IMR-90 (cell line): ENCODE measurements around the gene CCDC85B. TPM values are rescaled to one million over a fixed set of nuclear protein-coding genes. Genes with fewer than 3 reads are reported as not detected.

Source experiments
- ATAC-seq: fragments of 200-7000 bp; cut with Tn5 transposase; 2 replicates; pipeline ENCODE4 v1.9.1; 2020; ENCODE audit warnings: low read depth, mild to moderate bottlenecking, moderate library complexity
- BruUV-seq: library from RNA; stranded (reverse); fragments of 400-500 nt; replicated peaks from 2 replicates; lab custom pipeline; 2021; lab: Mats Ljungman, UMichigan
- CTCF ChIA-PET: fragments of 300-600 bp; formaldehyde crosslinking; extraction: SDS; loops from one replicate; lab custom pipeline; 2021; ENCODE audit warnings: antibody characterized with exemption; lab: Yijun Ruan, JAX
- POLR2A ChIA-PET: fragments of 300-600 bp; sonication (Branson Sonifier 250); formaldehyde crosslinking; loops from one replicate; lab custom pipeline; 2022; ENCODE audit warnings: antibody characterized with exemption; ENCODE audit not compliant: unreplicated experiment; lab: Charles Lee
- DNase-seq: peaks from one replicate; pipeline ENCODE4 v3.0.0; 2013
- H2AFZ ChIP-seq: replicated peaks from 2 replicates; pipeline ENCODE3; 2013; ENCODE audit warnings: low read length, mild to moderate bottlenecking; ENCODE audit not compliant: poor library complexity
- H2AK5ac ChIP-seq: 2 replicates; pipeline ENCODE4 v1.6.1; 2013; ENCODE audit warnings: low read depth, low read length, inconsistent platforms
- H2AK9ac ChIP-seq: replicated peaks from 2 replicates; pipeline ENCODE3; 2013; ENCODE audit warnings: mild to moderate bottlenecking, low read depth, low read length, moderate library complexity; ENCODE audit not compliant: poor library complexity
- H2BK120ac ChIP-seq: 2 replicates; pipeline ENCODE4 v1.6.1; 2013; ENCODE audit warnings: low read depth, low read length, inconsistent platforms
- H2BK15ac ChIP-seq: 3 replicates; pipeline ENCODE4 v1.6.1; 2013; ENCODE audit warnings: low read depth, low read length, inconsistent platforms
- H2BK20ac ChIP-seq: 2 replicates; pipeline ENCODE4 v1.6.1; 2013; ENCODE audit warnings: low read depth, mild to moderate bottlenecking, inconsistent platforms, low read length, moderate library complexity
- H2BK5ac ChIP-seq: 2 replicates; pipeline ENCODE4 v1.6.1; 2013; ENCODE audit warnings: mild to moderate bottlenecking, low read depth, low read length, inconsistent platforms; ENCODE audit not compliant: poor library complexity, severe bottlenecking
- H3K14ac ChIP-seq: replicated peaks from 2 replicates; pipeline ENCODE4 v1.6.1; 2013; ENCODE audit warnings: low read depth, low read length, inconsistent platforms
- H3K18ac ChIP-seq: 2 replicates; pipeline ENCODE4 v1.6.1; 2013; ENCODE audit warnings: low read depth, low read length, control low read depth
- H3K23ac ChIP-seq: 2 replicates; pipeline ENCODE4 v1.6.1; 2013; ENCODE audit warnings: low read depth, low read length, inconsistent platforms
- H3K27ac ChIP-seq: 2 replicates; pipeline ENCODE4 v1.5.1; 2013; ENCODE audit warnings: mild to moderate bottlenecking, control low read depth, low read length; ENCODE audit not compliant: insufficient read depth
- H3K27me3 ChIP-seq: 2 replicates; pipeline ENCODE4 v1.6.1; 2013; ENCODE audit warnings: low read length; ENCODE audit not compliant: control insufficient read depth, insufficient read depth
- H3K36me3 ChIP-seq: 2 replicates; pipeline ENCODE4 v1.6.1; 2013; ENCODE audit warnings: low read length, mixed read lengths; ENCODE audit not compliant: control insufficient read depth, insufficient read depth
- H3K4ac ChIP-seq: 2 replicates; pipeline ENCODE4 v1.6.1; 2013; ENCODE audit warnings: low read depth, low read length, inconsistent platforms
- H3K4me1 ChIP-seq: 2 replicates; pipeline ENCODE4 v1.6.1; 2013; ENCODE audit warnings: low read length, mixed read lengths; ENCODE audit not compliant: control insufficient read depth, insufficient read depth
- H3K4me2 ChIP-seq: 2 replicates; pipeline ENCODE4 v1.6.1; 2013; ENCODE audit warnings: low read depth, mild to moderate bottlenecking, control low read depth, low read length, moderate library complexity
- H3K4me3 ChIP-seq: 2 replicates; pipeline ENCODE4 v1.5.1; 2013; ENCODE audit warnings: low read depth, mild to moderate bottlenecking, control low read depth, low read length, moderate library complexity; ENCODE audit not compliant: insufficient read depth
- H3K56ac ChIP-seq: 2 replicates; pipeline ENCODE4 v1.6.1; 2013; ENCODE audit warnings: low read length, inconsistent platforms; ENCODE audit not compliant: insufficient read depth; ENCODE audit errors: extremely low read depth
- H3K79me1 ChIP-seq, 2 experiments: 2 replicates each; pipeline ENCODE4 v1.6.1; 2013; ENCODE audit warnings: low read length in 2 of 2, inconsistent platforms in 1 of 2, low read depth in 1 of 2
- H3K9ac ChIP-seq: 2 replicates; pipeline ENCODE4 v1.6.1; 2013; ENCODE audit warnings: low read depth, low read length, control low read depth
- H3K9me1 ChIP-seq: 2 replicates; pipeline ENCODE4 v1.6.1; 2013; ENCODE audit warnings: low read length, inconsistent platforms; ENCODE audit not compliant: insufficient read depth
- H3K9me3 ChIP-seq: 2 replicates; pipeline ENCODE4 v1.6.1; 2013; ENCODE audit warnings: low read length; ENCODE audit not compliant: control insufficient read depth, insufficient read depth
- H4K20me1 ChIP-seq: 2 replicates; pipeline ENCODE4 v1.6.1; 2013; ENCODE audit warnings: low read length, inconsistent platforms; ENCODE audit not compliant: insufficient read depth
- H4K5ac ChIP-seq: 2 replicates; pipeline ENCODE4 v1.6.1; 2013; ENCODE audit warnings: mild to moderate bottlenecking, low read depth, low read length, control low read depth
- H4K8ac ChIP-seq, 2 experiments: 2 replicates each; pipeline ENCODE4 v1.6.1; 2013; ENCODE audit warnings: low read depth in 2 of 2, low read length in 2 of 2, control low read depth in 1 of 2, inconsistent platforms in 1 of 2
- H4K91ac ChIP-seq: 2 replicates; pipeline ENCODE4 v1.6.1; 2013; ENCODE audit warnings: low read depth, low read length, inconsistent platforms; ENCODE audit not compliant: insufficient read depth
- BHLHE40 ChIP-seq: fragments of 150-350 bp; IDR thresholded peaks from 2 replicates; pipeline ENCODE4 v1.6.1; 2016; ENCODE audit warnings: mild to moderate bottlenecking, low read depth, low read length
- CEBPB ChIP-seq: IDR thresholded peaks from 2 replicates; pipeline ENCODE4 v1.6.1; 2012; ENCODE audit warnings: low read depth, low read length, improper control_type of control experiment
- CHD1 ChIP-seq: IDR thresholded peaks from 2 replicates; pipeline ENCODE4 v1.6.1; 2012; ENCODE audit warnings: low read depth, low read length, improper control_type of control experiment
- FOS ChIP-seq: fragments of 150-350 bp; IDR thresholded peaks from 2 replicates; pipeline ENCODE4 v1.6.1; 2016; ENCODE audit warnings: low read depth, low read length
- MAFK ChIP-seq: IDR thresholded peaks from 2 replicates; pipeline ENCODE4 v1.6.1; 2012; ENCODE audit warnings: low read depth, low read length, improper control_type of control experiment
- MAZ ChIP-seq: IDR thresholded peaks from 2 replicates; pipeline ENCODE4 v1.6.1; 2012; ENCODE audit warnings: low read depth, mild to moderate bottlenecking, low read length, improper control_type of control experiment, moderate library complexity, borderline replicate concordance
- MXI1 ChIP-seq: IDR thresholded peaks from 2 replicates; pipeline ENCODE4 v1.6.1; 2012; ENCODE audit warnings: low read depth, mild to moderate bottlenecking, low read length, moderate library complexity, borderline replicate concordance
- NFE2L2 ChIP-seq: fragments of 150-350 bp; IDR thresholded peaks from 2 replicates; pipeline ENCODE4 v1.6.1; 2016; ENCODE audit warnings: low read depth, mild to moderate bottlenecking, low read length
- POLR2A ChIP-seq: IDR thresholded peaks from 2 replicates; pipeline ENCODE4 v1.6.1; 2012; ENCODE audit warnings: mild to moderate bottlenecking, low read depth, low read length
- RAD21 ChIP-seq: IDR thresholded peaks from 2 replicates; pipeline ENCODE4 v1.6.1; 2012; ENCODE audit warnings: low read length, improper control_type of control experiment
- RCOR1 ChIP-seq: IDR thresholded peaks from 2 replicates; pipeline ENCODE4 v1.6.1; 2012; ENCODE audit warnings: mild to moderate bottlenecking, low read length, improper control_type of control experiment; ENCODE audit not compliant: insufficient replicate concordance
- RFX5 ChIP-seq: IDR thresholded peaks from 2 replicates; pipeline ENCODE4 v1.8.0; 2012; ENCODE audit warnings: low read depth, mild to moderate bottlenecking, low read length, moderate library complexity
- SMC3 ChIP-seq: fragments of 150-350 bp; IDR thresholded peaks from 2 replicates; pipeline ENCODE4 v1.6.1; 2016; ENCODE audit warnings: low read depth, mild to moderate bottlenecking, antibody characterized with exemption, low read length, moderate library complexity
- WGBS, 2 experiments: methylation state at CpG; one replicate each; pipeline versions ENCODE4 v1.1.5 to v1.1.7; 2013; ENCODE audit warnings: missing lambda C conversion rate in 2 of 2; ENCODE audit not compliant: insufficient read length in 1 of 2; ENCODE audit errors: extremely low coverage in 2 of 2; 5-methylcytosine and 5-hydroxymethylcytosine counted together
- dilution Hi-C: fragments of 300-500 bp; cut with HindIII; formaldehyde crosslinking; loops from one replicate; pipeline ENCODE4 v1.14.3; 2018; ENCODE audit warnings: low sequenced_read_pairs; ENCODE audit not compliant: unreplicated experiment
- in situ Hi-C: fragments of 300-500 bp; cut with MboI; formaldehyde crosslinking; loops from 3 replicates; pipeline ENCODE4 v1.14.3; 2019; ENCODE audit warnings: low sequenced_read_pairs, inconsistent platforms, mixed read lengths
- intact Hi-C: fragments of 100-400 bp; cut with micrococcal nuclease; formaldehyde crosslinking; loops from 2 replicates; pipeline ENCODE4 v1.10.0; 2022
- polyA plus RNA-seq, 3 experiments: library from polyadenylated mRNA; depleted of rRNA; stranded (reverse); fragments of >200 nt; gene quantifications; 2 replicates each; pipeline ENCODE4 v1.2.3, GENCODE V29; 2012; ENCODE audit warnings: low replicate concordance in 1 of 3
- total RNA-seq: library from RNA; depleted of rRNA; stranded (reverse); fragments of >200 nt; gene quantifications from 2 replicates; pipeline ENCODE4 v1.2.3, GENCODE V29; 2012
- TF ChIP-seq, protein P1 (sequence below): fragments of 150-350 bp; IDR thresholded peaks from 2 replicates; pipeline ENCODE4 v1.6.1; 2016; ENCODE audit warnings: low read depth, mild to moderate bottlenecking, low read length, moderate library complexity, borderline replicate concordance
- TF ChIP-seq, protein P2 (sequence below): conservative IDR thresholded peaks from 2 replicates; pipeline ENCODE4 v1.5.1; 2012; ENCODE audit warnings: mild to moderate bottlenecking, low read depth, low read length, improper control_type of control experiment

CCDC85B gene
- total and polyA plus RNA-seq, 2 of the 4 experiments (the other 2 are of a cell fraction): 17.6 to 35.4 TPM

DNA sequence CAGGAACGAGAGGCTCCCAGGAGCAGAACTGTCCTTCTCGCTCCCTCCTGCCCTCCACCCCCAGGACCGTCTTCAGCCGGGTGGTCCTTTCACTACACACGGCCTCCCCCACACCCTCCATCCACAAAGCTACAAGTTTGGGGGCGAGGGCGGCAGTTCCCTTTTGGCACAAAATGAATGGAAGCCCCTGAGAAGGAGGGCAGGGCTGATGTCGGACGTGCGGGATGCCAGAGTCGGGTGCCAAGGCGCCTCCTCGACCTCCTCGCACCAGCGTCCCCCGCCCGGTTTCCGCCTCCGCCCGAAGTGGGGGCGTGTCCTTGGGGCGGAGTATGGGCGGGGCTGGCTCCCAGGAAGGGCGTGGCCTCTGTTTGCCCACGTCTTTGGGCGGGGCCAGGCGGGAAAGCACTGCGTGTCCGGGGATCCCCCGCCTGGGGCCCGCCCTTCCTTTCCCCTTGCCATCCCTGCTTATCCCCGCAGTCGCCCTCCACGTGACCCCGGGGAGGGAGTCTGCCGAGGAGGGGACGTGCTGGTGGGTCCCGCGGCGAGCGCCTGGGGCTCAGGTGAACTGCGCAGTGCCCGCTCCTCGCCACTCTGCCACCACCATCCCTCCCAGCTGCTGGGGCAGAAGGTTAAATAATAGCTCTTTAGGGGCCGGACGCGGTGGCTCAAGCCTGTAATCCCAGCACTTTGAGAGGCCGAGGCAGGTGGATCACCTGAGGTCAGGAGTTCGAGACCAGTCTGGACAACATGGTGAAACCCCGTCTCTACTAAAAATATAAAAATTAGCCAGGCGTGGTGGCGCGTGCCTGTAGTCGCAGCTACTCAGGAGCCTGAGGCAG lies 16.9 kb upstream of the CCDC85B start:
- Histone ChIP-seq H3K4me2 (peak overlapping the region; percentile 99), H2AK5ac (peak overlapping the region; percentile 100), H2AFZ (peak overlapping the region; percentile 94), H4K5ac (peak overlapping the region; percentile 96), H2BK15ac (peak overlapping the region; percentile 53; the same call in 2 of the 3 replicates), H3K23ac (peak overlapping the region; percentile 99), H2BK5ac (peak overlapping the region; percentile 98), H3K27ac (peak overlapping the region; percentile 99), H3K4ac (peak overlapping the region; percentile 100), H2BK20ac (peak overlapping the region; percentile 51; the same call in 1 of the 2 replicates), H3K36me3 (peaks cover 25% of the 10 kb centered on the region), H4K91ac (peak overlapping the region; percentile 99), H3K4me1 (peaks cover 14% of the 10 kb centered on the region), H3K18ac (peak overlapping the region; percentile 85), H2AK9ac (peak overlapping the region; percentile 100), H4K8ac (peak overlapping the region; percentile 91 to 94), H3K4me3 (peak overlapping the region; percentile 89), H3K56ac (peak overlapping the region; percentile 98), H3K9me3 (no peaks in the 10 kb centered on the region), H3K14ac (peak overlapping the region; percentile 99), H3K9ac (peak overlapping the region; percentile 98), H2BK120ac (peak overlapping the region; percentile 81), H3K79me1 (peaks cover 15 to 42% of the 10 kb centered on the region in 2 experiments), H3K27me3 (no peaks in the 10 kb centered on the region), H4K20me1 (peaks cover 13% of the 10 kb centered on the region), H3K9me1 (0 out of 2 replicates have a peak, but pooled peaks cover under 1% of the 10 kb centered on the region)
- ChIA-PET POLR2A (interaction anchor here (1.1 kb wide), 2 partner anchors 14 to 162 kb away, joined by 3 to 4 read pairs; partner anchors contain the start of gene KAT5), CTCF (interaction anchor here (0.6 to 1.8 kb wide), 5 partner anchors 11 to 162 kb away, joined by 3 to 5 read pairs (median 3); partner anchors contain the start of genes FIBP, KAT5 and MUS81)
- no TSS peak for BruUV-seq
- WGBS, 2 experiments: 0% methylated on average over 10 of the region's 54 CpGs; no CpG with 5 or more reads in 1 of the 2 experiments
- dilution Hi-C loops (no loop called here), in situ Hi-C loops (no loop called here), intact Hi-C loops (no loop called here)
- peak; percentile 90 for DNase-seq
- ATAC-seq: peak; percentile 83
- no peak for TF ChIP-seq FOS
- TF ChIP-seq MXI1: peak; percentile 56; the same call in 1 of the 2 replicates
- TF ChIP-seq, protein P1, sequence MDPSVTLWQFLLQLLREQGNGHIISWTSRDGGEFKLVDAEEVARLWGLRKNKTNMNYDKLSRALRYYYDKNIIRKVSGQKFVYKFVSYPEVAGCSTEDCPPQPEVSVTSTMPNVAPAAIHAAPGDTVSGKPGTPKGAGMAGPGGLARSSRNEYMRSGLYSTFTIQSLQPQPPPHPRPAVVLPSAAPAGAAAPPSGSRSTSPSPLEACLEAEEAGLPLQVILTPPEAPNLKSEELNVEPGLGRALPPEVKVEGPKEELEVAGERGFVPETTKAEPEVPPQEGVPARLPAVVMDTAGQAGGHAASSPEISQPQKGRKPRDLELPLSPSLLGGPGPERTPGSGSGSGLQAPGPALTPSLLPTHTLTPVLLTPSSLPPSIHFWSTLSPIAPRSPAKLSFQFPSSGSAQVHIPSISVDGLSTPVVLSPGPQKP: no peak
- no peak for TF ChIP-seq CEBPB
- TF ChIP-seq MAZ: peak; percentile 97
- no peak for TF ChIP-seq CHD1
- no peak for TF ChIP-seq SMC3
- TF ChIP-seq NFE2L2: no peak
- no peak for TF ChIP-seq RAD21
- TF ChIP-seq BHLHE40: no peak; the same call in 1 of the 2 replicates
- peak; percentile 53; the same call in 1 of the 2 replicates for TF ChIP-seq POLR2A
- TF ChIP-seq RFX5: no peak
- no peak for TF ChIP-seq RCOR1
- TF ChIP-seq MAFK: no peak
- TF ChIP-seq, protein P2, sequence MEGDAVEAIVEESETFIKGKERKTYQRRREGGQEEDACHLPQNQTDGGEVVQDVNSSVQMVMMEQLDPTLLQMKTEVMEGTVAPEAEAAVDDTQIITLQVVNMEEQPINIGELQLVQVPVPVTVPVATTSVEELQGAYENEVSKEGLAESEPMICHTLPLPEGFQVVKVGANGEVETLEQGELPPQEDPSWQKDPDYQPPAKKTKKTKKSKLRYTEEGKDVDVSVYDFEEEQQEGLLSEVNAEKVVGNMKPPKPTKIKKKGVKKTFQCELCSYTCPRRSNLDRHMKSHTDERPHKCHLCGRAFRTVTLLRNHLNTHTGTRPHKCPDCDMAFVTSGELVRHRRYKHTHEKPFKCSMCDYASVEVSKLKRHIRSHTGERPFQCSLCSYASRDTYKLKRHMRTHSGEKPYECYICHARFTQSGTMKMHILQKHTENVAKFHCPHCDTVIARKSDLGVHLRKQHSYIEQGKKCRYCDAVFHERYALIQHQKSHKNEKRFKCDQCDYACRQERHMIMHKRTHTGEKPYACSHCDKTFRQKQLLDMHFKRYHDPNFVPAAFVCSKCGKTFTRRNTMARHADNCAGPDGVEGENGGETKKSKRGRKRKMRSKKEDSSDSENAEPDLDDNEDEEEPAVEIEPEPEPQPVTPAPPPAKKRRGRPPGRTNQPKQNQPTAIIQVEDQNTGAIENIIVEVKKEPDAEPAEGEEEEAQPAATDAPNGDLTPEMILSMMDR: no peak
